Tibial artery (tissue), 4 donors: Measurements from ENCODE around the gene WNT3A.

ENCODE experiments used
- DNase-seq, 2 donors: peaks; one replicate each; pipeline ENCODE4 v3.0.0-alpha.2; 2019
- H3K27ac ChIP-seq, 2 donors: fragments of 200-600 bp; sonication (generic) in 1 of 2; 1 replicate in 1 of 2; 2 replicates in 1 of 2; pipeline ENCODE4 v1.5.1; 2018 to 2019; ENCODE audit warnings: mild to moderate bottlenecking in 1 of 2
- H3K27me3 ChIP-seq, 2 donors: fragments of 200-600 bp; sonication (generic) in 1 of 2; one replicate each; pipeline versions ENCODE4 v1.5.1 to v1.6.0; 2016 to 2019
- H3K36me3 ChIP-seq, 3 donors: fragments of 200-600 bp; sonication (generic) in 2 of 3; one replicate each; pipeline ENCODE4 v1.5.1; 2016 to 2019; ENCODE audit warnings: mild to moderate bottlenecking in 2 of 3
- H3K4me1 ChIP-seq, 4 donors: fragments of 200-600 bp; sonication (generic) in 2 of 4; 1 replicate in 3 of 4; 2 replicates in 1 of 4; pipeline ENCODE4 v1.5.1; 2016 to 2019
- H3K4me3 ChIP-seq, 2 donors: fragments of 200-600 bp; sonication (generic) in 1 of 2; 1 replicate in 1 of 2; 2 replicates in 1 of 2; pipeline ENCODE4 v1.5.1; 2018 to 2019; ENCODE audit warnings: mild to moderate bottlenecking in 2 of 2
- H3K9me3 ChIP-seq, 3 donors: fragments of 200-600 bp; sonication (generic) in 1 of 3; one replicate each; pipeline ENCODE4 v1.5.1; 2016 to 2019
- intact Hi-C: fragments of 100-400 bp; cut with DNase I; formaldehyde crosslinking; loops from one replicate; pipeline ENCODE4 v1.15.0; 2023; ENCODE audit warnings: low total_unique reads
- TF ChIP-seq, protein P1 (sequence below), 2 experiments: fragments of 200-600 bp in 1 of 2; fragments of 450-650 bp in 1 of 2; IDR thresholded peaks; one replicate each; pipeline ENCODE4 v1.5.1; 2017 to 2019; ENCODE audit warnings: antibody characterized with exemption in 2 of 2, mild to moderate bottlenecking in 1 of 2, moderate library complexity in 1 of 2

The WNT3A gene

DNA sequence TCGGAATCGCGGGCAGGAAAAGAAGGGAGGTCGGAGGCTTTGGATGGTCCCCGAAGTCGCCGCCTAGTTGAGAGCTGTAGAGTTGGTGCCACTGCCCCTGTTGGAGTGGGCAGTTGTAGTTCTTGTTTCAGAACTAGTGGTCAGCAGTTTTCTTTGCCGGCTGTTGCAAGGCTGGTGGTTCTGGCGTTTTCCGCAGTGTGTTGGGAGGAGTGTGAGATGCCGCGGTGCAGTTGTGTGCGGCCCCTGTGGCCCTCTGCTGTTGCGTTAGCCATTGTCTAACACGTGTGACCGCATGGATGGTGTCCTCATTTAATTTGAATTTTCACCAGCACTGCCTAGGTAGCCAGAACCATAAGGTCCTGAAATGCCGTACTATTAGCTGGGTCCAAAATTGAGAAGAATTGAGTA, 77.1 kb downstream of the WNT3A start:
- H3K36me3 ChIP-seq = peaks cover 0 to 3% (median 0%) of the 10 kb centered on the region in 3 donors
- peak overlapping the region; percentile 95 to 100 for H3K27ac ChIP-seq
- peak overlapping the region; percentile 87 to 93 for H3K4me3 ChIP-seq
- DNase-seq = no peak
- no peaks in the 10 kb centered on the region for H3K9me3 ChIP-seq
- TF ChIP-seq, protein P1, sequence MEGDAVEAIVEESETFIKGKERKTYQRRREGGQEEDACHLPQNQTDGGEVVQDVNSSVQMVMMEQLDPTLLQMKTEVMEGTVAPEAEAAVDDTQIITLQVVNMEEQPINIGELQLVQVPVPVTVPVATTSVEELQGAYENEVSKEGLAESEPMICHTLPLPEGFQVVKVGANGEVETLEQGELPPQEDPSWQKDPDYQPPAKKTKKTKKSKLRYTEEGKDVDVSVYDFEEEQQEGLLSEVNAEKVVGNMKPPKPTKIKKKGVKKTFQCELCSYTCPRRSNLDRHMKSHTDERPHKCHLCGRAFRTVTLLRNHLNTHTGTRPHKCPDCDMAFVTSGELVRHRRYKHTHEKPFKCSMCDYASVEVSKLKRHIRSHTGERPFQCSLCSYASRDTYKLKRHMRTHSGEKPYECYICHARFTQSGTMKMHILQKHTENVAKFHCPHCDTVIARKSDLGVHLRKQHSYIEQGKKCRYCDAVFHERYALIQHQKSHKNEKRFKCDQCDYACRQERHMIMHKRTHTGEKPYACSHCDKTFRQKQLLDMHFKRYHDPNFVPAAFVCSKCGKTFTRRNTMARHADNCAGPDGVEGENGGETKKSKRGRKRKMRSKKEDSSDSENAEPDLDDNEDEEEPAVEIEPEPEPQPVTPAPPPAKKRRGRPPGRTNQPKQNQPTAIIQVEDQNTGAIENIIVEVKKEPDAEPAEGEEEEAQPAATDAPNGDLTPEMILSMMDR (IDR thresholded peaks at IDR 0.05) = no peak
- intact Hi-C loops = loop anchor here (1.0 to 10.0 kb wide), 5 partner anchors 19 to 1421 kb away; partner anchors contain the start of genes C1orf35, JMJD4, NUP133 and RNF187
- peaks cover 0 to 67% (median 58%) of the 10 kb centered on the region in 4 donors for H3K4me1 ChIP-seq
- no peaks in the 10 kb centered on the region for H3K27me3 ChIP-seq

DNA sequence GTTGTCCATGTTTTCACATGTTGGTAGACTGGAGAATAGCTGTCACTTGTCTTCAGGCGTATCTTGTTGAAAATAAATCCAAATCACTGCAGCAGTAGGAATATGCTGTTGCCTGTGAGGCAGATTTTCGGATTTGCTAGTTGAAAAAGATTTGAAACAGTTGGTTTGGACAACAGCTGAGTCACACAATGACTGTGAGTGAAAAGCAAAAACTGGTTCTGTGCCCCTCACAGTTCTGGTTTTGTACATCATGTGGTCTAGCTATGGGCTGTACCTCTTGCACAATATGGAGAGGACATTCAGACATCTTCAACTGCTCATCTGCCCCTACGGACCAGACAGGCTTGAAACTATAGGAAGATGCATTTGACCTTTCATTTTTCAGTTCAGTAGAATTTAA, 77.5 kb downstream of the WNT3A start:
- peak overlapping the region; percentile 95 to 100 for H3K27ac ChIP-seq
- no peaks in the 10 kb centered on the region for H3K9me3 ChIP-seq
- peaks cover 0 to 72% (median 63%) of the 10 kb centered on the region in 4 donors for H3K4me1 ChIP-seq
- no peak for DNase-seq
- TF ChIP-seq, protein P1 (IDR thresholded peaks at IDR 0.05) = no peak
- H3K36me3 ChIP-seq = peaks cover 0 to 2% (median 0%) of the 10 kb centered on the region in 3 donors
- no peaks in the 10 kb centered on the region for H3K27me3 ChIP-seq
- peak overlapping the region; percentile 87 to 93 for H3K4me3 ChIP-seq
- intact Hi-C loops = loop anchor here (5.0 to 10.0 kb wide), 4 partner anchors 320 to 1420 kb away; partner anchors contain the start of genes JMJD4, NUP133, RNF187 and SNAP47

DNA sequence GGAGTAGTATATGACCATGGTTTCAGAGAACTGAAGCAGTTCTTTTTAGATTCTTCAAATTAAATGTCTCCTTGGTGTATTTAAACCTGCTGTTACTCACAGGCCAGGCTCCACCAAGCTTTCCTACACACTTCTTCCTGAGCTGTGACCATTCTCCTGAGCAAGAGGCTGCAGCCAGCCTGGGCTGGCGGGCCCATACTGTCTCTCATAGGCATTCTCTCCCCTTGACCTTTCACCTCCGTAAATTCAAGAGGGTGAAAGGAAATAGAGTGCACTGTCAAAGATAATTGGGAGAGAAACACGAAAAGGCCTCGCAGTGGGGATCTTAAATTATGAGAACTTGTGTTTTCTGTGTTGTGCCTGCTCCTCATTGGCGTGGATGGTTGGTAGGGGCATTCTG, 78.0 kb downstream of the WNT3A start:
- Histone ChIP-seq H3K36me3 (no peaks in the 10 kb centered on the region), H3K4me3 (peak overlapping the region; percentile 87 to 93), H3K27me3 (no peaks in the 10 kb centered on the region), H3K27ac (peak overlapping the region; percentile 95 to 100), H3K9me3 (no peaks in the 10 kb centered on the region), H3K4me1 (peaks cover 2 to 77% (median 67%) of the 10 kb centered on the region in 4 donors)
- DNase-seq = no peak
- TF ChIP-seq, protein P1 (IDR thresholded peaks at IDR 0.05) = no peak
- intact Hi-C loops = loop anchor here (5.0 to 10.0 kb wide), 4 partner anchors 320 to 1420 kb away; partner anchors contain the start of genes JMJD4, NUP133, RNF187 and SNAP47

DNA sequence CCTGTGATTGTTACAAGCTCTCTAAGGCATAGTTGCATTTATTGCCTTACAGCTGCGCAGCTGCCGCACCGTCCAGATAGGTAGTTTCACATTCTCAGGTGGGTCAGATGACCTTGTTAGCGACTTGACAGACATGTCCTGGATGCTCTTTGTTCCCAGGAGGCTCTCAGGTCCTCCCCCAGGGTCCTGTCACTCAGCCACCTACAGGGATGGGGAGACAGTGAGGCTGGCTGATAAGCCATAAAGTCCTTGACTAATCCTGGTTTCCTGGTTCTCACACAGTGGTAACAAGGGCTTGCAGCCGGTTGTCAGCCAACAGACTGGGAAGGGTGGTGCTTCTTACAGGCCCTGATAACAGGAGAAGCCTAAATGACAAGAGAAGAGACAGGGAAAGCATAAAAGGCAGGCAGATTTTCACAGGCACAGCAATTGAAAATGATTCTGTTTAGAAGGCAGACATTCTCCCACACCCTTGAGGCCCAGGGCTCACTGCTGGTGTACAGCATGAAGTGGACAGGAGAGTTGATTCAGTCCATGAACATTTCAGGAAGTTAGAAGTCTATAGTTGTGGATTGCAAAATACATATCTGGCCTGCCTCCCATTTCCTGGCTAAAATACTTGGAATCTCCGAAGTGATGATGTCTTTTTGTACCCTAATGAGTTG, 78.6 kb downstream of the WNT3A start:
- no peaks in the 10 kb centered on the region for H3K27me3 ChIP-seq
- intact Hi-C loops = loop anchor here (10.0 kb wide), 3 partner anchors 321 to 1419 kb away; partner anchors contain the start of genes JMJD4, NUP133 and SNAP47
- H3K4me1 ChIP-seq = peaks cover 8 to 79% (median 74%) of the 10 kb centered on the region in 4 donors
- TF ChIP-seq, protein P1 (IDR thresholded peaks at IDR 0.05) = no peak
- peak overlapping the region; percentile 87 to 93 for H3K4me3 ChIP-seq
- H3K9me3 ChIP-seq = no peaks in the 10 kb centered on the region
- H3K36me3 ChIP-seq = no peaks in the 10 kb centered on the region
- no peak for DNase-seq
- H3K27ac ChIP-seq = peak overlapping the region; percentile 8 to 95

DNA sequence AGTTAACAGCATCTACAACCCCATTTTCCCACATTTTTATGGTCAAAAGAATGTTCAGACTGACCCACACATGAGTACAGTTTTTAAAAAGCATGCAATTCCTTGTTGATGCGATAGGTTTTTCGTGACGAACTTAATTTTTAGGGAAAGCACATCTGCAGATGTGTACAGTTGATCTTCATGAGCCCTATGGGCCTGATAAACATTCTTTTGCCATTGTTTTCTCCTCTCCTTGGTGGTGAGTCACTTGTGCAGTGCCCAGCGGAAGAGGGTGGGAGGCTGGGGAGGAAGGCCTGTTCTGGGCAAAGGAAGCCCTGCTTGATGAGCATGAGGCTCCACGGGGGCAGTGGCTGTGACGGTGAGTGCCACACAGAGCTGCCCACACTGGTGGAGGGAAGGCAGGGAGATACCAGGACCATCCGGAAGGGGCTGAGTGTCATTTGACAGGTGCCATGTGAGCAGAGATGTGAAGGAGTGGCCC, 81.0 kb downstream of the WNT3A start:
- Histone ChIP-seq H3K27me3 (no peaks in the 10 kb centered on the region), H3K27ac (no peak overlapping the region), H3K36me3 (no peaks in the 10 kb centered on the region), H3K9me3 (no peaks in the 10 kb centered on the region), H3K4me3 (peak overlapping the region in 1 of 2 donors; percentile 21), H3K4me1 (peaks cover 8 to 89% (median 79%) of the 10 kb centered on the region in 4 donors)
- TF ChIP-seq, protein P1 (IDR thresholded peaks at IDR 0.05) = no peak
- DNase-seq = peak in 1 of 2 donors; percentile 63
- intact Hi-C loops = loop anchor here (10.0 kb wide), 3 partner anchors 323 to 1417 kb away; partner anchors contain the start of genes JMJD4, NUP133 and SNAP47
